Astrocyte (in vitro differentiated cells and primary cell): ENCODE measurements around the gene FBXW8. TPM values are rescaled to one million over a fixed set of nuclear protein-coding genes. Genes with fewer than 3 reads are reported as not detected.

ENCODE experiments used
- DNase-seq: peaks from one replicate; pipeline ENCODE4 v3.0.0-alpha.2; 2010; ENCODE audit warnings: low read depth
- FAIRE-seq: peaks from 2 replicates; lab custom pipeline; 2011; peaks lifted over from hg19 to GRCh38; lab: Jason Lieb, UNC
- H2AFZ ChIP-seq: 2 replicates; pipeline ENCODE4 v1.6.0; 2012; ENCODE audit warnings: low read depth, low read length, inconsistent platforms
- H3K27ac ChIP-seq: 2 replicates; pipeline ENCODE4 v1.5.1; 2011; ENCODE audit warnings: low read depth, low read length, inconsistent platforms
- H3K27me3 ChIP-seq: 2 replicates; pipeline ENCODE4 v1.6.0; 2011; ENCODE audit warnings: low read length, inconsistent platforms; ENCODE audit not compliant: insufficient read depth
- H3K36me3 ChIP-seq: 2 replicates; pipeline ENCODE4 v1.5.1; 2011; ENCODE audit warnings: low read length, inconsistent platforms; ENCODE audit not compliant: insufficient read depth
- H3K4me1 ChIP-seq: 2 replicates; pipeline ENCODE4 v1.5.1; 2011; ENCODE audit warnings: low read length, inconsistent platforms; ENCODE audit not compliant: insufficient read depth
- H3K4me2 ChIP-seq: 2 replicates; pipeline ENCODE4 v1.6.0; 2012; ENCODE audit warnings: low read length, inconsistent platforms
- H3K4me3 ChIP-seq: 2 replicates; pipeline ENCODE4 v1.5.1; 2011; ENCODE audit warnings: low read depth, mild to moderate bottlenecking, low read length, inconsistent platforms; ENCODE audit not compliant: insufficient read depth
- H3K79me2 ChIP-seq: 2 replicates; pipeline ENCODE4 v1.6.0; 2012; ENCODE audit warnings: mild to moderate bottlenecking, low read length, inconsistent platforms; ENCODE audit not compliant: insufficient read depth
- H3K9ac ChIP-seq: 2 replicates; pipeline ENCODE4 v1.6.0; 2012; ENCODE audit warnings: mild to moderate bottlenecking, low read length, inconsistent platforms
- H3K9me3 ChIP-seq: 2 replicates; pipeline ENCODE4 v1.5.1; 2012; ENCODE audit warnings: low read depth, mild to moderate bottlenecking, low read length, inconsistent platforms; ENCODE audit not compliant: insufficient read depth
- H4K20me1 ChIP-seq: 2 replicates; pipeline ENCODE4 v1.6.0; 2012; ENCODE audit warnings: low read length, inconsistent platforms; ENCODE audit not compliant: insufficient read depth
- H3K27ac Mint-ChIP-seq: one replicate; pipeline ENCODE4 v1.8.0; 2021; ENCODE audit warnings: mild to moderate bottlenecking, mixed read lengths; ENCODE audit not compliant: unreplicated experiment
- H3K27me3 Mint-ChIP-seq: one replicate; pipeline ENCODE4 v1.8.0; 2021; ENCODE audit warnings: low read depth, mixed read lengths; ENCODE audit not compliant: unreplicated experiment
- H3K36me3 Mint-ChIP-seq: one replicate; pipeline ENCODE4 v1.8.0; 2021; ENCODE audit warnings: low read depth, mixed read lengths; ENCODE audit not compliant: unreplicated experiment
- H3K4me1 Mint-ChIP-seq: one replicate; pipeline ENCODE4 v1.8.0; 2021; ENCODE audit warnings: low read depth, mixed read lengths; ENCODE audit not compliant: unreplicated experiment
- H3K4me3 Mint-ChIP-seq: one replicate; pipeline ENCODE4 v1.8.0; 2021; ENCODE audit warnings: mild to moderate bottlenecking, moderate library complexity, mixed read lengths; ENCODE audit not compliant: unreplicated experiment
- H3K9me3 Mint-ChIP-seq: one replicate; pipeline ENCODE4 v1.8.0; 2021; ENCODE audit warnings: mild to moderate bottlenecking, mixed read lengths; ENCODE audit not compliant: unreplicated experiment
- EZH2 ChIP-seq: IDR thresholded peaks from 2 replicates; pipeline ENCODE4 v1.6.1; 2012; ENCODE audit warnings: mild to moderate bottlenecking, low read length, inconsistent platforms; ENCODE audit not compliant: insufficient read depth
- total RNA-seq: library from RNA; stranded (reverse); gene quantifications from 2 replicates; pipeline ENCODE4 v1.2.1, GENCODE V29; 2021
- TF ChIP-seq, protein P1 (sequence below): IDR thresholded peaks from 2 replicates; pipeline ENCODE4 v1.5.1; 2011; ENCODE audit warnings: low read depth, mild to moderate bottlenecking, inconsistent platforms, low read length, moderate library complexity; ENCODE audit not compliant: insufficient read depth

FBXW8 gene
- total RNA-seq, 1 donor from 2014 or later, result 26.4 TPM

DNA sequence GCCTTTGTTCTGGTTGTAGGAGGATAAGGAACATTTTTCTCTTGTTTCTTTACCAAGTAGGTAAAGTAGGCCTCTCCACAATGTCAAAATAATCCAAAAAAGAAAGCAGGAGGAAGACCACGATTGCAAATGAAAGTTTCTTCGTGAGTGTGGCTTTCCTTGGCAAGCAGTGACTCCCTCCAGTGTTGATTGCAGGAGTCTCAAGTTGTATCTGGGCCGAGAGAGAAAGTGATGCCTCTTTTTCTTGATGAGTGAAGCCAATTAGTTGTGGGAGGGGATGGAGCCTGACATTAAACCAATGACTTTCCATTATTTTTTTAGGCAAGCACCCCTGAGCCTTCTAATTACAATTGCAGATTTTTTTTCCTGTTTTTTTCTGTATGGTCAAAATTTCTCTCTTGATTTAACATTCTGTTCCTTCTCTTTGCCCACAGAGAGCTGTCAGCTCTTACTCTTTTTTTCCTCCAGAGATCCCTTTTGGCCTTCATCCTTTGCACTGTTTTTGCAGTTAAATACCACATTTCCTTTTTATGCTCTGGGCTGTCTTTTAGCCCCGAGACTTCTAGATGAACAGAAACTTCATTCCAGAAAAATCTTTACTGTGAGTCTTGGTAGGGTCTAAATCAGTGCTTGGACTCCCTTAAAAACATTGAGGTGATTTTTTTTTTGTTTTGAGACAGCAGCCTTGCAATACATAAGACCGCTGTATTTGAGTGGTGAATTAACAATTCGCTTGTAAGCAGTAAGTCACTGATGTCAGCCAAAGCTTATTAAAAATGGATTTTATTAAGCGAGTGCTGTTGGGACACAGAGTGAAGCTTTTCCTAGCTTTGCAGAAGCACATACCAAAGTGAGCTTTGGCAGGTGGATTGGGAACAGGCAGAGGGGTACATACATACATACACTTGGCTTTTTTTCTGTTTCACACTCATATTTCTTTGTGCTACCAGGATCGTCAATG, 15.8 kb downstream of the FBXW8 start:
- DNase-seq, result no peak
- Mint-ChIP-seq H3K4me3 (no peak overlapping the region), H3K36me3 (peaks cover 5% of the 10 kb centered on the region), H3K27ac (no peak overlapping the region), H3K9me3 (no peaks in the 10 kb centered on the region), H3K4me1 (peaks cover 14% of the 10 kb centered on the region), H3K27me3 (no peaks in the 10 kb centered on the region)
- H3K9ac ChIP-seq, result no peak overlapping the region
- TF ChIP-seq, protein P1, sequence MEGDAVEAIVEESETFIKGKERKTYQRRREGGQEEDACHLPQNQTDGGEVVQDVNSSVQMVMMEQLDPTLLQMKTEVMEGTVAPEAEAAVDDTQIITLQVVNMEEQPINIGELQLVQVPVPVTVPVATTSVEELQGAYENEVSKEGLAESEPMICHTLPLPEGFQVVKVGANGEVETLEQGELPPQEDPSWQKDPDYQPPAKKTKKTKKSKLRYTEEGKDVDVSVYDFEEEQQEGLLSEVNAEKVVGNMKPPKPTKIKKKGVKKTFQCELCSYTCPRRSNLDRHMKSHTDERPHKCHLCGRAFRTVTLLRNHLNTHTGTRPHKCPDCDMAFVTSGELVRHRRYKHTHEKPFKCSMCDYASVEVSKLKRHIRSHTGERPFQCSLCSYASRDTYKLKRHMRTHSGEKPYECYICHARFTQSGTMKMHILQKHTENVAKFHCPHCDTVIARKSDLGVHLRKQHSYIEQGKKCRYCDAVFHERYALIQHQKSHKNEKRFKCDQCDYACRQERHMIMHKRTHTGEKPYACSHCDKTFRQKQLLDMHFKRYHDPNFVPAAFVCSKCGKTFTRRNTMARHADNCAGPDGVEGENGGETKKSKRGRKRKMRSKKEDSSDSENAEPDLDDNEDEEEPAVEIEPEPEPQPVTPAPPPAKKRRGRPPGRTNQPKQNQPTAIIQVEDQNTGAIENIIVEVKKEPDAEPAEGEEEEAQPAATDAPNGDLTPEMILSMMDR, result no peak
- no peak for TF ChIP-seq EZH2
- peaks cover 14% of the 10 kb centered on the region for H3K4me1 ChIP-seq
- peaks cover 71% of the 10 kb centered on the region for H4K20me1 ChIP-seq
- H3K27ac ChIP-seq, result no peak overlapping the region
- H3K4me3 ChIP-seq, result no peak overlapping the region
- H3K79me2 ChIP-seq, result peaks cover 34% of the 10 kb centered on the region
- H3K9me3 ChIP-seq, result no peaks in the 10 kb centered on the region
- no peak overlapping the region for H3K4me2 ChIP-seq
- no peaks in the 10 kb centered on the region for H3K27me3 ChIP-seq
- H3K36me3 ChIP-seq, result peaks cover 13% of the 10 kb centered on the region
- no peak overlapping the region for H2AFZ ChIP-seq
- FAIRE-seq, result no peak

DNA sequence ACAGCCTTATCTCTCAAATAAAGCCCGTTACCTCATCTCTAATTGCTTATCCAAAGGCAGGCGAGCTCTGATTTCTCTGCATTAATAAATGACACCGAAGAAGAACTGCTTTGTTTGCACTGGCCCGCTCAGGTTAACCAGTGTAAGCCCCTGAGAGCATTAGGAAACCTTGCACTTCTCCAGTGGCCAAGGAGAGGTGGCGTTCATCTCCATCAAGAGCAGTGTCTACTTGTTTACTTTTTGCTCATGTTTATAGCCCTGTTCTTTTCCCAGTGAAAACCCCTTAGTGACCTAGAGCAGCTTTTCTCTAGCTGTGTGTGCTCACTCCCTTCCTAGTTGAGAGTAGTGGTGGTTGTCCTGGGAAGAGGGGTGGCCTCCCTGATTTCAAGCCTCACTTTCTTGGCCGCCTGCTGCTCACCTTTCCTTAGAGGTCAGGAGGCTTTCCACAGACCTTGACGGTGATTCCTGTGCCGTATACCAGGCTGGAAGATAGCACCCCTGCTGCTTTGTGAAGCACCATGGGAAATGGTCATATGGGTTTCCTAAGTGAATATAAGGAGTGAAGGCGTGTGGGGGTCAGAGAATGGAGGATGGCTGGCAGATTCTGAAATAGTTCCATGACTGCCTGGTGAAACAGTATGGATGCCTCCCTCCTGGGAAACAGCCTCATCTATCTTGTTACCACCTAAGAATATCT, 16.6 kb downstream of the FBXW8 start:
- Histone ChIP-seq H2AFZ (no peak overlapping the region), H4K20me1 (peaks cover 72% of the 10 kb centered on the region), H3K4me1 (peaks cover 14% of the 10 kb centered on the region), H3K4me3 (no peak overlapping the region), H3K36me3 (peaks cover 13% of the 10 kb centered on the region), H3K27me3 (no peaks in the 10 kb centered on the region), H3K27ac (no peak overlapping the region), H3K9me3 (no peaks in the 10 kb centered on the region), H3K4me2 (no peak overlapping the region), H3K9ac (no peak overlapping the region), H3K79me2 (peaks cover 36% of the 10 kb centered on the region)
- Mint-ChIP-seq H3K27ac (no peak overlapping the region), H3K9me3 (no peaks in the 10 kb centered on the region), H3K27me3 (no peaks in the 10 kb centered on the region), H3K4me3 (no peak overlapping the region), H3K36me3 (peaks cover 5% of the 10 kb centered on the region), H3K4me1 (peaks cover 14% of the 10 kb centered on the region)
- FAIRE-seq (no peak), DNase-seq (no peak)
- TF ChIP-seq, protein P1, result no peak
- TF ChIP-seq EZH2, result no peak
